A549 treated with CORT108297 at 1 μM for 4 hours (cell line): ENCODE results near the gene GGCT. TPM values are rescaled to one million over a fixed set of nuclear protein-coding genes. Genes with fewer than 3 reads are reported as not detected.

Experiments
- total RNA-seq: library from RNA; stranded (reverse); fragments of 200-300 nt; extraction: Qiagen RNA extraction; gene quantifications from 5 replicates; pipeline ENCODE4 v1.2.3, GENCODE V29; 2022

Gene GGCT, protein sequence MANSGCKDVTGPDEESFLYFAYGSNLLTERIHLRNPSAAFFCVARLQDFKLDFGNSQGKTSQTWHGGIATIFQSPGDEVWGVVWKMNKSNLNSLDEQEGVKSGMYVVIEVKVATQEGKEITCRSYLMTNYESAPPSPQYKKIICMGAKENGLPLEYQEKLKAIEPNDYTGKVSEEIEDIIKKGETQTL
- 71.6 to 87.9 TPM (median 73.6 TPM) in 5 replicates for total RNA-seq

GRCh38 chr7:30504301-30505173 is at the start of gene GGCT:
Gene GGCT (minus strand): TSS chr7:30504829. CDS start chr7:30504709, 120 bp downstream.

DNA sequence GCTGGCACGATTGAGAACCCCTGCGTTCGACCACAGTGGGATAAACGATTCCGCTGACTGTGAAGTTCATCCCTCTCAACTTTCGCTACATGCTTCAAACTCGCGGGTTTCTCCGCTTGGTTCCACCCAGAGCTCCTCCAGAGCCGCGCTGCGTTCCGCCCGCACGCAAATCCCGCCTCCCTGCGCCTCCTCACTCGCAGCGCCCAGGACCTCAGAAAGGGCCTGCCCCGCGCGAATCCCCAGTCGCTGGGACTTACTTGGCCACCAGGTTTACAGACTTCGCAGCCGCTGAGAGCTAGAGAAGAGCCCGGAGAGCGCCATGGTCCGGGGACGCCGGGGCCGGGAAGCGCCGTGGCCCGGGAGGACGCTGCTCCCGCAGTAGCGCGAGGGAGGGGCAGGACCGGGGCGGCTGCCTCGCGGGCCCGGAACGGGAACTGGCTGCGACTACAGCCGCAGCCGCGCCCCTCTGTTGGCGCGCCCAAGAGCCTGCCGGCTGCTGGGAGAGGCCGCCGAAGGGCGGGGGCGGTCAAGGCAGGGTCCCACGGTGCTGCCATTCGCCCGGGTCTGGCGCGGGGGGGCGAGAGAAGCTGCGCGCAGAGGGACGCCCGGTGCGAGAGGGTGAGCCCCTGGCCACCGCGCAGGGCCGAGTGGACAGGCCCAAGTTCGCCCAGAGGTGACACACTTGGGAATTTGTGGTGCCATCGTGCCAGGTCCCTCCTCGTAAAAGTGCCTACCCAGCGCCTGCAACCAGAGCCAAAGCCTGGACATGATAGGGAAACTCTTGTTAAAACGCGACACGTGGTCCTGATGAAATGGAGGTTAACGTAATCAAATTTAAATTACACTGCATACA is 26.1 kb downstream of the GGCT start, which contains the start of gene NOD1:
TSS of gene NOD1 (minus strand) at position 436 of the 853 bp plus-strand sequence. CDS start 21,863 bp downstream, outside the sequence.

Other genes starting within 250 kb of the GGCT start
- gene ZNRF2, start 220.2 kb downstream of the GGCT start, total RNA-seq: 5.1 to 7.2 TPM (median 6.4 TPM) in 5 replicates
- 4.7 to 7.1 TPM (median 5.7 TPM) in 5 replicates for gene NOD1, start 26.0 kb downstream of the GGCT start, total RNA-seq
- gene GARS1, start 90.0 kb upstream of the GGCT start, total RNA-seq: 134 to 189 TPM (median 149 TPM) in 5 replicates
- gene CRHR2, start 177.6 kb upstream of the GGCT start, total RNA-seq: not detected in 5 replicates
- gene INMT, start 247.3 kb upstream of the GGCT start, total RNA-seq: not detected in 5 replicates